Measurements from ENCODE around the gene SUN1. TPM values are rescaled to one million over a fixed set of nuclear protein-coding genes. Genes with fewer than 3 reads are reported as not detected.

Gene SUN1
- total and polyA plus RNA-seq, 2 of the 8 experiments (the other 6 are each of a cell fraction or from before 2014, with no cell fraction given) = 108 to 158 TPM

- ChIA-PET POLR2A (ENCODE audit: partially characterized antibody) (interaction anchor here (1.0 to 1.4 kb wide), 4 partner anchors 9 to 12 kb away, joined by 3 to 4 read pairs (median 3); no protein-coding TSS in a partner anchor), CTCF (ENCODE audit: partially characterized antibody) (interaction anchor here (0.8 to 1.4 kb wide), 5 partner anchors 9 to 103 kb away, joined by 3 to 4 read pairs (median 4); no protein-coding TSS in a partner anchor)
- no peak overlapping the region for H3K23ac ChIP-seq (ENCODE audit: insufficient read length)
- H3K4me3 ChIP-seq (ENCODE audit: extremely low read depth in 1 of 4, insufficient read depth in 2 of 4, low read depth in 3 of 4, low read length in 4 of 4) = no peak overlapping the region
- H3K23me2 ChIP-seq (ENCODE audit: low read depth, low read length) = peaks cover 2% of the 10 kb centered on the region; the same call in 1 of the 2 replicates
- no peak overlapping the region for H2AFZ ChIP-seq (ENCODE audit: low read length)
- H4K91ac ChIP-seq (replicated peaks; ENCODE audit: insufficient read length, low read length) = no peak overlapping the region
- H3K4me1 ChIP-seq (replicated peaks in 1 of 4; ENCODE audit: control insufficient read depth in 3 of 4, insufficient read depth in 4 of 4, low read length in 3 of 4) = peaks cover 0 to 12% (median 1%) of the 10 kb centered on the region in 4 experiments; a peak in 2 of 7 replicates
- no peak overlapping the region for H2AK5ac ChIP-seq (ENCODE audit: low read depth, low read length)
- peaks cover 24 to 75% (median 57%) of the 10 kb centered on the region in 4 experiments for H3K36me3 ChIP-seq (ENCODE audit: control insufficient read depth in 2 of 4, insufficient read depth in 4 of 4, low read length in 3 of 4)
- H3K9ac ChIP-seq (replicated peaks in 1 of 4; ENCODE audit: extremely low read depth in 1 of 4, low read depth in 3 of 4, low read length in 3 of 4) = no peak overlapping the region
- DNase-seq (ENCODE audit: low read depth in 1 of 2, low spot score in 2 of 2) = no peak
- no peak overlapping the region for H2BK5ac ChIP-seq (ENCODE audit: low read depth, low read length)
- no peak overlapping the region for H2BK12ac ChIP-seq (ENCODE audit: low read depth, low read length)
- H4K20me1 ChIP-seq (replicated peaks in 1 of 2; ENCODE audit: control insufficient read depth in 1 of 2, insufficient read depth in 2 of 2, low read length in 2 of 2) = peaks cover 19 to 39% of the 10 kb centered on the region in 2 experiments
- no peak overlapping the region for H3K14ac ChIP-seq (ENCODE audit: insufficient read length)
- no peak overlapping the region for H4K5ac ChIP-seq (ENCODE audit: insufficient read length, low read depth, low read length)
- no peak overlapping the region for H3K4me2 ChIP-seq (ENCODE audit: insufficient read depth in 1 of 2, low read depth in 2 of 2, low read length in 2 of 2)
- H2BK120ac ChIP-seq (replicated peaks; ENCODE audit: low read depth, low read length) = no peak overlapping the region
- no peak overlapping the region for H2BK20ac ChIP-seq (ENCODE audit: low read length)
- peak overlapping the region; percentile 85; the same call in 1 of the 2 replicates for H4K8ac ChIP-seq (ENCODE audit: extremely low read depth, insufficient read depth, low read length)
- H3K79me1 ChIP-seq (ENCODE audit: low read depth, low read length) = peaks cover 30% of the 10 kb centered on the region
- H3K9me3 ChIP-seq (ENCODE audit: insufficient read depth in 2 of 2, low read depth in 1 of 2, low read length in 1 of 2) = no peaks in the 10 kb centered on the region
- no peak for FAIRE-seq
- H3K18ac ChIP-seq (ENCODE audit: extremely low read depth, low read length) = no peak overlapping the region
- no peak overlapping the region for H3K56ac ChIP-seq (replicated peaks; ENCODE audit: insufficient read length, low read depth, low read length)
- no peak overlapping the region for H3K4ac ChIP-seq (replicated peaks; ENCODE audit: insufficient read length, low read depth, low read length)
- 91% methylated on average over 15 of the region's 20 CpGs; no CpG with 5 or more reads in 1 of the 2 experiments for WGBS, 2 experiments (ENCODE audit: extremely low coverage in 1 of 2, insufficient coverage in 1 of 2, insufficient read length in 1 of 2, insufficient replicate concordance in 2 of 2, low coverage in 1 of 2, low lambda C conversion rate in 2 of 2, missing lambda C conversion rate in 1 of 2)
- H2BK15ac ChIP-seq (ENCODE audit: low read length) = no peak overlapping the region
- no peaks in the 10 kb centered on the region for H3K27me3 ChIP-seq (replicated peaks in 1 of 4; ENCODE audit: control insufficient read depth in 3 of 4, extremely low read depth in 1 of 4, insufficient read depth in 3 of 4, low read length in 3 of 4)
- H3K79me2 ChIP-seq (ENCODE audit: control insufficient read depth in 1 of 2, insufficient read depth in 2 of 2, low read length in 2 of 2) = peaks cover 0 to 29% of the 10 kb centered on the region in 2 experiments; a peak in 2 of 4 replicates
- H3K27ac ChIP-seq (ENCODE audit: low read depth, low read length) = no peak overlapping the region
- TF ChIP-seq EZH2 (IDR thresholded peaks at IDR 0.05; ENCODE audit: low read depth, low read length, severe bottlenecking) (no peak), SUZ12 (IDR thresholded peaks at IDR 0.05; ENCODE audit: low read length) (no peak), RAD21 (IDR thresholded peaks at IDR 0.05 in 1 of 2, conservative IDR thresholded peaks at IDR 0.05 in 1 of 2; ENCODE audit: low read depth in 2 of 2, low read length in 2 of 2) (no peak), FOSL1 (IDR thresholded peaks at IDR 0.05; ENCODE audit: insufficient read depth, low read depth, low read length) (no peak), ATF2 (IDR thresholded peaks at IDR 0.05; ENCODE audit: low read length) (no peak), EP300 (IDR thresholded peaks at IDR 0.05; ENCODE audit: borderline replicate concordance in 1 of 2, low read depth in 2 of 2, low read length in 2 of 2) (no peak), NRF1 (IDR thresholded peaks at IDR 0.05; ENCODE audit: low read depth, low read length) (no peak), MAX (IDR thresholded peaks at IDR 0.05) (no peak)
Observed at GRCh38 chr7:891805-892204, 59.5 kb downstream of the SUN1 start.
